Activated naive CD8-positive, alpha-beta T cell (primary cell): Measurements from ENCODE around the gene SPN.
A peak's percentile ranks its signal among the peaks of the same experiment; 100 is the strongest.
"Not testable (repeated sequence)": the region's sequence is repeated elsewhere in the genome, so short reads cannot be mapped to it uniquely, and the experiment has no call there.

ENCODE experiments used
- H3K27ac Mint-ChIP-seq: one replicate; pipeline ENCODE4 v1.8.0; 2021; ENCODE audit warnings: mixed read lengths
- H3K27me3 Mint-ChIP-seq: one replicate; pipeline ENCODE4 v1.8.0; 2021; ENCODE audit warnings: mixed read lengths
- H3K36me3 Mint-ChIP-seq: one replicate; pipeline ENCODE4 v1.8.0; 2021; ENCODE audit warnings: mixed read lengths
- H3K4me1 Mint-ChIP-seq: one replicate; pipeline ENCODE4 v1.8.0; 2021; ENCODE audit warnings: low read depth, mixed read lengths
- H3K4me3 Mint-ChIP-seq: one replicate; pipeline ENCODE4 v1.8.0; 2021; ENCODE audit warnings: mild to moderate bottlenecking, mixed read lengths
- H3K9me3 Mint-ChIP-seq: one replicate; pipeline ENCODE4 v1.8.0; 2021; ENCODE audit warnings: low read depth, mixed read lengths

SPN gene

GRCh38 chr16:29683543-29684090 is 20.6 kb downstream of the SPN start:
- H3K4me1 Mint-ChIP-seq = peaks cover 22% of the 10 kb centered on the region
- H3K27ac Mint-ChIP-seq = no peak overlapping the region
- no peaks in the 10 kb centered on the region for H3K27me3 Mint-ChIP-seq
- no peaks in the 10 kb centered on the region for H3K36me3 Mint-ChIP-seq
- no peaks in the 10 kb centered on the region for H3K9me3 Mint-ChIP-seq
- H3K4me3 Mint-ChIP-seq = no peak overlapping the region

- no peaks in the 10 kb centered on the region for H3K9me3 Mint-ChIP-seq
- H3K4me1 Mint-ChIP-seq = peaks cover 17% of the 10 kb centered on the region
- no peaks in the 10 kb centered on the region for H3K27me3 Mint-ChIP-seq
- no peak overlapping the region for H3K4me3 Mint-ChIP-seq
- H3K27ac Mint-ChIP-seq = no peak overlapping the region
- H3K36me3 Mint-ChIP-seq = no peaks in the 10 kb centered on the region
Observed at GRCh38 chr16:29684679-29685078, 21.6 kb downstream of the SPN start.

GRCh38 chr16:29686740-29687332 is 23.8 kb downstream of the SPN start:
- H3K4me3 Mint-ChIP-seq = peak overlapping the region; percentile 38
- H3K4me1 Mint-ChIP-seq = peaks cover 13% of the 10 kb centered on the region
- H3K27ac Mint-ChIP-seq = peak overlapping the region; percentile 73
- H3K36me3 Mint-ChIP-seq = no peaks in the 10 kb centered on the region
- H3K9me3 Mint-ChIP-seq = no peaks in the 10 kb centered on the region
- no peaks in the 10 kb centered on the region for H3K27me3 Mint-ChIP-seq

GRCh38 chr16:29687755-29688154 is 24.7 kb downstream of the SPN start:
- H3K4me1 Mint-ChIP-seq = peaks cover 14% of the 10 kb centered on the region
- no peak overlapping the region for H3K4me3 Mint-ChIP-seq
- H3K27me3 Mint-ChIP-seq = no peaks in the 10 kb centered on the region
- H3K36me3 Mint-ChIP-seq = no peaks in the 10 kb centered on the region
- H3K27ac Mint-ChIP-seq = no peak overlapping the region
- no peaks in the 10 kb centered on the region for H3K9me3 Mint-ChIP-seq

- H3K27ac Mint-ChIP-seq = no peak overlapping the region
Observed at GRCh38 chr16:29688172-29688571, 25.1 kb downstream of the SPN start.

GRCh38 chr16:29689490-29690351 is 26.7 kb downstream of the SPN start:
- H3K27ac Mint-ChIP-seq, H3K4me3 Mint-ChIP-seq, H3K36me3 Mint-ChIP-seq, H3K27me3 Mint-ChIP-seq, H3K9me3 Mint-ChIP-seq: not testable (repeated sequence)
- H3K4me1 Mint-ChIP-seq = peaks cover 14% of the 10 kb centered on the region

More at GRCh38 chr16:29688172-29688571, 25.1 kb downstream of the SPN start:
- Mint-ChIP-seq H3K4me3 (no peak overlapping the region), H3K4me1 (peaks cover 14% of the 10 kb centered on the region), H3K9me3 (no peaks in the 10 kb centered on the region), H3K27me3 (no peaks in the 10 kb centered on the region), H3K36me3 (no peaks in the 10 kb centered on the region)

- H3K27ac Mint-ChIP-seq, H3K27me3 Mint-ChIP-seq, H3K9me3 Mint-ChIP-seq, H3K4me1 Mint-ChIP-seq, H3K4me3 Mint-ChIP-seq, H3K36me3 Mint-ChIP-seq: not testable (repeated sequence)
Observed at GRCh38 chr16:29692606-29693005, 29.6 kb downstream of the SPN start.

- H3K4me1 Mint-ChIP-seq = peaks cover 5% of the 10 kb centered on the region
Observed at GRCh38 chr16:29694384-29695195, 31.5 kb downstream of the SPN start.

GRCh38 chr16:29695675-29696074 is 32.6 kb downstream of the SPN start:
- H3K27me3 Mint-ChIP-seq, H3K27ac Mint-ChIP-seq, H3K4me1 Mint-ChIP-seq, H3K36me3 Mint-ChIP-seq, H3K4me3 Mint-ChIP-seq, H3K9me3 Mint-ChIP-seq: not testable (repeated sequence)

More at GRCh38 chr16:29694384-29695195, 31.5 kb downstream of the SPN start:
- Mint-ChIP-seq H3K4me3 (no peak overlapping the region), H3K9me3 (no peaks in the 10 kb centered on the region), H3K27ac (no peak overlapping the region), H3K27me3 (no peaks in the 10 kb centered on the region), H3K36me3 (no peaks in the 10 kb centered on the region)

GRCh38 chr16:29696881-29697331 is 33.9 kb downstream of the SPN start:
- H3K27ac Mint-ChIP-seq = no peak overlapping the region
- no peaks in the 10 kb centered on the region for H3K36me3 Mint-ChIP-seq
- no peaks in the 10 kb centered on the region for H3K9me3 Mint-ChIP-seq
- no peak overlapping the region for H3K4me3 Mint-ChIP-seq
- H3K27me3 Mint-ChIP-seq = no peaks in the 10 kb centered on the region
- H3K4me1 Mint-ChIP-seq = peaks cover 15% of the 10 kb centered on the region

- no peak overlapping the region for H3K4me3 Mint-ChIP-seq
- H3K27me3 Mint-ChIP-seq = no peaks in the 10 kb centered on the region
- peaks cover 20% of the 10 kb centered on the region for H3K4me1 Mint-ChIP-seq
- no peak overlapping the region for H3K27ac Mint-ChIP-seq
- no peaks in the 10 kb centered on the region for H3K36me3 Mint-ChIP-seq
- no peaks in the 10 kb centered on the region for H3K9me3 Mint-ChIP-seq
Observed at GRCh38 chr16:29697391-29697790, 34.3 kb downstream of the SPN start.

- no peaks in the 10 kb centered on the region for H3K36me3 Mint-ChIP-seq
- no peak overlapping the region for H3K4me3 Mint-ChIP-seq
- no peaks in the 10 kb centered on the region for H3K9me3 Mint-ChIP-seq
- H3K4me1 Mint-ChIP-seq = peaks cover 26% of the 10 kb centered on the region
- H3K27me3 Mint-ChIP-seq = no peaks in the 10 kb centered on the region
- H3K27ac Mint-ChIP-seq = no peak overlapping the region
Observed at GRCh38 chr16:29698042-29698441, 35.0 kb downstream of the SPN start.

- H3K4me3 Mint-ChIP-seq = no peak overlapping the region
- H3K27ac Mint-ChIP-seq = no peak overlapping the region
- H3K4me1 Mint-ChIP-seq = peaks cover 28% of the 10 kb centered on the region
- no peaks in the 10 kb centered on the region for H3K36me3 Mint-ChIP-seq
- no peaks in the 10 kb centered on the region for H3K9me3 Mint-ChIP-seq
- H3K27me3 Mint-ChIP-seq = no peaks in the 10 kb centered on the region
Observed at GRCh38 chr16:29698484-29699323, 35.7 kb downstream of the SPN start.
